ENCODE results near the gene TLR7.

TLR7 gene

DNA sequence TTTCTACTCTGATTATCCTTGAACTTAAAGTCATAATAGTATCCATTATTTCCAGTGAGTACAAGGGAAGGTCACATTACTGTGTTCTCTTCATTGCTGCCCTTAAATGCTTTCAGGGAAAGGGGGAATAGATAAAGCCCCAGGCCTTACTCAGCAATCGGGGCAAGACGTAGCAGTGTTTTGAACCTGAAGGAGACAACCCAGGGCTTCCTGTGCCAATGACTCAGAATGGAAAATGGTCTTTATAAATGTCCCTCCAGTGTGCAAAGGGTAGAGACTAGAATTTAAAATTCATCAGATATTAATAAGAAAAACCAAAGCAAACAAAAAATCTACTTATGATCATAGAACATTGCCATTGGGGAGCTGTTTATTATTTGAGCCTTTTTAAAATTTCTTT is 63.3 kb downstream of the TLR7 start:
- no peak for DNase-seq (ENCODE audit: low read depth in 3 of 3)

DNA sequence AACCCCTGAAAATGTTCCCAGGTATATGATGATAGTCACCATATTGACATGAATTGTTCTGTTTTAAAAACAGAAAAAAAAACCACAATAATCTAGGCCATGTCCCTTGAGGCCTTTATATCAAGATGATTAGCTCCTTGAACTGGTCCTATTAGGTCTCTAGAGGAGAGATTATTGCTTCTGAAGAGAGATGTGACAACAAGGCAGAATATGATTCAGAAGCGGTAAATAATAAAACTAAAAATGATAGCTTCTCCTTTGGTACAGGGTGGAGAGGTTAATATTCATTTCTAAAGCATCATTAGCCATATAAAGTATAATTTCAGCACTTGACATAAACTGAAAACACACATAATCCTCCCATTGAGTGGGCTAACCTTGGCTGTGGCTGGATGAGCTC is 65.4 kb downstream of the TLR7 start:
- DNase-seq (ENCODE audit: low read depth in 3 of 3): no peak

DNA sequence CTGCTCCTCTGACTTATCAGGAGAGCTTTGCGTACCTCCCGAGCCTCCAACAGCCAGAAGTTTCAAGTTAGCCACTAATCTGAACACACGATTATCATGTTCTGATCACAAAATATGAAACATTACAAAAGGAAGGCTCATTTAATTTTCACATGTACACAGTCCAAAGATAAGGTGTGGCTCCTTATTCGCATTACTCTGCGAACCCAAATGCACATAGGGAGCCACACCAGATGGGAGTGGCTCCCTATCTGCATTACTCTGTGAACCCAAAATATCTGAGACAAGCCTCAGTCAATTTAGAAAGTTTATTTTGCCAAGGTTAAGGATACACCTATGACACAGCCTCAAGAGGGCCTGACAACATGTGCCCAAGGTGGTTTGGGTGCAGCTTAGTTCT is 68.0 kb downstream of the TLR7 start:
- no peak for DNase-seq (ENCODE audit: low read depth in 3 of 3)

DNA sequence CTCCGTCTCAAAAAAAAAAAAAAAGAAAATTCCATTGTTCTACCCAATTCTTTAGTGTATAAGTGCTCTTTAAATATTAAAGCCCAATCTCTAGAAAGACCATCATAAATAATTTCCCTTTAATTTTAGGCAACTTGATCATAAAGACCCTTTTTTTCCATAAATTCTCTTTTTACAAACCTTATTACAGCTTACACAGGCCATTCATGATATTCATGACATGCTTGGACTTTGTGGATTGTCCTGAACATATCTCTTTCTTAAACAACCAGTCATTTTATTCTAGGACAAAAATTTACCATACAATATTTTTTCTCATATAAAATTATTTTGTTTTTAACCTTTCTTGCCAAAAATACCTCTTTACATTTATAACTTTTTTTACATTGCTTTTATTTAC is 70.1 kb downstream of the TLR7 start:
- DNase-seq (ENCODE audit: low read depth in 3 of 3): no peak

Measured in stimulated activated CD4-positive, alpha-beta T cell treated with anti-CD3 and anti-CD28 coated beads, TNF-alpha, amount 100 ng/mL, for 24 hours (primary cell).